Measurements from ENCODE around the gene VWC2L.

DNA sequence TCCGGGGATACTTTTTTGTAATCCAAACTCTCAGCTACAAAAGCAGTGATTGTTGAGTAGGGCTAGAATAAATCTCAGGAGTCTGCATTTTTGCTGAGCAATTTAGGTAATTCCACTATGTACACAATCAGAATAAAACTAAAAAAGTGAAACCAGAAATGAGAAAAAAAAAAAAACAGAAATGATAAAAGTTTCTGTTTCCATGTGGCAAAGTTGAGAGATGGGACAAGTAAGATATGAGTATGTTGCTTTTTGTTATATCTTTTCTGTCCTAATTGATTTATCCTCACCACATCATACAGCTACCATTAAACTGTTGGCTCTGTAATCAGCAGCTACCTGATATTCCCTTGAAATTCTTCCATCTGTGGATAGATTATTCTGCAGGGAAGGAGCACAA is 92.7 kb downstream of the VWC2L start:
- TF ChIP-seq CTCF (IDR thresholded peaks at IDR 0.05) (no peak), POLR2A (IDR thresholded peaks at IDR 0.05) (no peak)
